Measurements from ENCODE around the gene EXOC3. TPM values are rescaled to one million over a fixed set of nuclear protein-coding genes. Genes with fewer than 3 reads are reported as not detected.

EXOC3 gene
- total RNA-seq, 1 experiment from 2014 or later: 31.3 TPM

GRCh38 chr5:479566-480319 is 36.8 kb downstream of the EXOC3 start:
- ChIA-PET POLR2A (ENCODE audit: unreplicated experiment) (no interaction called here), CTCF (no interaction called here)
- H3K27me3 ChIP-seq (ENCODE audit: low read length): no peaks in the 10 kb centered on the region
- H3K4me1 ChIP-seq (ENCODE audit: insufficient read depth, low read length): peaks cover 6% of the 10 kb centered on the region; the same call in 1 of the 2 replicates
- H3F3A ChIP-seq (ENCODE audit: low read length, unreplicated experiment): no peaks in the 10 kb centered on the region
- no peaks in the 10 kb centered on the region for H3K9me2 ChIP-seq (replicated peaks; ENCODE audit: low read length)
- ATAC-seq: no peak
- no peak overlapping the region for H2AFZ ChIP-seq (ENCODE audit: low read length)
- H3K4me2 ChIP-seq (ENCODE audit: low read length): no peak overlapping the region
- H3K27ac ChIP-seq (ENCODE audit: low read length): no peak overlapping the region
- BruUV-seq (replicated peaks): no TSS peak
- no peak for DNase-seq
- no peaks in the 10 kb centered on the region for H4K20me1 ChIP-seq (ENCODE audit: low read length)
- TF ChIP-seq EZH2phosphoT487 (IDR thresholded peaks at IDR 0.05; ENCODE audit: borderline replicate concordance, low read length) (no peak), EZH2 (IDR thresholded peaks at IDR 0.05; ENCODE audit: low read length, unreplicated experiment) (no peak), CTCF (conservative IDR thresholded peaks at IDR 0.05; ENCODE audit: low read depth, low read length) (no peak)
- H3K9me3 ChIP-seq (ENCODE audit: low read length): no peaks in the 10 kb centered on the region
- no peak overlapping the region for H3K4me3 ChIP-seq (ENCODE audit: low read length)
- no peaks in the 10 kb centered on the region for H3K36me3 ChIP-seq (ENCODE audit: low read depth, low read length)
- peaks cover 4% of the 10 kb centered on the region; the same call in 1 of the 2 replicates for H3K79me2 ChIP-seq (ENCODE audit: low read length)
- H3K9ac ChIP-seq (ENCODE audit: low read length): no peak overlapping the region
- intact Hi-C loops (cut with micrococcal nuclease): loop anchor here (10.0 kb wide), 1 partner anchor 135 kb away; the partner anchor contains the start of gene CEP72

GRCh38 chr5:481347-481746 is 38.4 kb downstream of the EXOC3 start:
- H3K27me3 ChIP-seq (ENCODE audit: low read length): no peaks in the 10 kb centered on the region
- CTCF ChIA-PET: no interaction called here
- no peak overlapping the region for H3K9ac ChIP-seq (ENCODE audit: low read length)
- BruUV-seq (replicated peaks): no TSS peak
- no peak overlapping the region for H3K4me3 ChIP-seq (ENCODE audit: low read length)
- no peaks in the 10 kb centered on the region for H3K4me1 ChIP-seq (ENCODE audit: insufficient read depth, low read length)
- ATAC-seq (no peak), DNase-seq (no peak)
- no peaks in the 10 kb centered on the region for H4K20me1 ChIP-seq (ENCODE audit: low read length)
- H2AFZ ChIP-seq (ENCODE audit: low read length): no peak overlapping the region
- no peak for TF ChIP-seq CTCF (conservative IDR thresholded peaks at IDR 0.05; ENCODE audit: low read depth, low read length)
- no peak for TF ChIP-seq EZH2phosphoT487 (IDR thresholded peaks at IDR 0.05; ENCODE audit: borderline replicate concordance, low read length)
- no peaks in the 10 kb centered on the region for H3K9me3 ChIP-seq (ENCODE audit: low read length)
- POLR2A ChIA-PET (ENCODE audit: unreplicated experiment): no interaction called here
- H3F3A ChIP-seq (ENCODE audit: low read length, unreplicated experiment): no peaks in the 10 kb centered on the region
- intact Hi-C loops (cut with micrococcal nuclease): no loop called here
- no peak overlapping the region for H3K4me2 ChIP-seq (ENCODE audit: low read length)
- H3K36me3 ChIP-seq (ENCODE audit: low read depth, low read length): no peaks in the 10 kb centered on the region
- H3K27ac ChIP-seq (ENCODE audit: low read length): no peak overlapping the region
- no peaks in the 10 kb centered on the region for H3K79me2 ChIP-seq (ENCODE audit: low read length)
- no peaks in the 10 kb centered on the region for H3K9me2 ChIP-seq (replicated peaks; ENCODE audit: low read length)

GRCh38 chr5:482021-482420 is 39.0 kb downstream of the EXOC3 start:
- Histone ChIP-seq H3K27me3 (ENCODE audit: low read length) (no peaks in the 10 kb centered on the region), H4K20me1 (ENCODE audit: low read length) (no peaks in the 10 kb centered on the region), H3K27ac (ENCODE audit: low read length) (no peak overlapping the region), H2AFZ (ENCODE audit: low read length) (no peak overlapping the region), H3K36me3 (ENCODE audit: low read depth, low read length) (no peaks in the 10 kb centered on the region), H3K4me1 (ENCODE audit: insufficient read depth, low read length) (no peaks in the 10 kb centered on the region), H3K9me2 (replicated peaks; ENCODE audit: low read length) (no peaks in the 10 kb centered on the region), H3K79me2 (ENCODE audit: low read length) (no peaks in the 10 kb centered on the region), H3K9me3 (ENCODE audit: low read length) (no peaks in the 10 kb centered on the region), H3K9ac (ENCODE audit: low read length) (no peak overlapping the region), H3K4me2 (ENCODE audit: low read length) (no peak overlapping the region), H3K4me3 (ENCODE audit: low read length) (no peak overlapping the region), H3F3A (ENCODE audit: low read length, unreplicated experiment) (no peaks in the 10 kb centered on the region)
- intact Hi-C loops (cut with micrococcal nuclease): no loop called here
- no TSS peak for BruUV-seq (replicated peaks)
- POLR2A ChIA-PET (ENCODE audit: unreplicated experiment): no interaction called here
- TF ChIP-seq EZH2phosphoT487 (IDR thresholded peaks at IDR 0.05; ENCODE audit: borderline replicate concordance, low read length) (no peak), EZH2 (IDR thresholded peaks at IDR 0.05; ENCODE audit: low read length, unreplicated experiment) (no peak), CTCF (conservative IDR thresholded peaks at IDR 0.05; ENCODE audit: low read depth, low read length) (no peak)
- CTCF ChIA-PET: no interaction called here
- DNase-seq (no peak), ATAC-seq (no peak)
